SKM-1 treated with dmso at 0.1 percent for 144 hours (cell line): ENCODE results near the gene GAMT.

ENCODE experiments used
- DNase-seq: peaks from one replicate; lab custom pipeline; 2025; ENCODE audit not compliant: unreplicated experiment; lab: John Stamatoyannopoulos, UW

The GAMT gene

DNA sequence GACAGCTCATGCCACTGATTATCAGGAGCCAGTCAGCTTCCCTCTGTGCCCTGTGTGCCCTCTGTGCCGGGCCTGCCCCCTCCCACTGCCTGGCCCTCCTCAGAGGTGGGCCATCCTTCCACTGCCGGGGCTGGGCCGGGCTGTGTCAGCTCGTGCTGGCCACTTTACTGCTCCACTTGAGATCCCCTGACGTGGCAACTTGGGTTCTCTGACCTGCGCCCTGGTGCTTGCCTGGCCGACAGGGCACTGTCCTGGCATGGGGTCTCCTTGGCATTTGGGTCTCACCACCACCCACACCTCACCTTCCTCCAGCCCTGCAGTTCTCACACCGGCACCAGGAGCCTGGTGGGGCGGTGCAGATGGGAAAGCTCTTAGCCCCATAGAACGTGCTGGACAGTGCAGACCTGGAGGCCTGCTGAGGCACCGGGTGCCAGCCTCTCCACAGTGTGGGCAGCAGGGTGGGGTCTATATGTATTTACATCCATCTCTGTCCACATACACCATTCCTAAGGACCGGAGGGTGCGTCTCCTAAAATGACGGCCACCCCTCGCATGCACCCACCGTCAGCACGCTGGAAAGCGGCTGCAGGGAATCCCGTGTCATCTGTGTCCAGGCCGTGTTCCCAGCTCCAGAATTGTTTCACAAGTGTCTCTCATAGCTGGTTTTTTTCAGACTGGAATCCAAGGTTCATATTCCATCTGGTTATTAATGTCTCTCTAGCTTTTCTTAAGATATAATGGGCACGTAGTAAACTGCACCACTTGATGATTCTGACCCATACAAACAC is 17.8 kb upstream of the GAMT start:
- no peak for DNase-seq

DNA sequence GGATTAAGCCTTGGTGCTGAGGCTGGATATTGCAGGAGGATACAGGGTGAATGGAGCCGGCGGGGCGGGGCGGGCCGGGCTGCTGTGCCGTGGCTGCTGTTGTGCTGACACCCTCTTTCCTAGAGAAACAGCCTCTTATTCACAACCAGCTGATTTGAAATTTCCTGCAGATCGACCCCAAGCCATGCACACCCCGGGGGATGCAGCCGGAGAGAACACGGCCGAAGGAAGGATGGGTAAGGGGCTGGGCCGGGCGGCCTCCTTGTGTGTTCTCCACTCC is 17.1 kb upstream of the GAMT start:
- DNase-seq = no peak

DNA sequence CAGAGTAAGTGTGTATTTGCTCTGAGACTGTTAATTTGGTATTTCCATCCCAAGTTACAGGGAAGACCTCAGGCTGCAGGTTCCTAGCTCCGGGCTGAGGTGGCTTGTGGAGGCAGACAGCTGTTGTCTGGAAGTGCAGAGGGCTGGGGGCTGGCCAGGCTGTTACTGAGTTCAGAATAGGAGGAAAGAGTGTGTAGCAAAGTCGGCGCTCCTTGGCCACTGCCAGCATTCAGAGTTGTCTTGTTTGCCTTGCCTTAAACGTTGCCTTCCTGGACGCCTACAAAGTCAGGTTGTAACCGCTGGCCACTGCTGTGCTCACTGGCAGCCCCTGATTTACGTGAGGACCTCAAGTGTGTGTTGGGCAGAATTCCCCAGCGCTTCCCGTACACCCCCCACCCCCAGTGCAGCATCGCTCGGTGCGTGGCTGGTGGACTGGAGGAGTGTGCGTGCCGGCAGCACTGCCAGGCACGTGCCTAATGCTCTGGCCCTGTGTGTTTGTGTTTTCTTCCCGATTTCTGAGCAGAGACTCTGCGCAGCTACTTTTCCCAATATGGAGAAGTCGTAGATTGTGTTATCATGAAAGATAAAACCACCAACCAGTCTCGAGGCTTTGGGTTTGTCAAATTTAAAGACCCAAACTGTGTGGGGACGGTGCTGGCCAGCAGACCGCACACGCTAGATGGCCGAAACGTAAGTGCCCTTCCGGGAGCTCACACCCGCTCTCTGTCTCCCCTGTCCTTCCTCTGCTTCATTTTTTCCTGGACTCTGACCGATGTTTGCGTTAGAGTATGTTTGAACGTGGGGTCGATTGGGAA is 16.5 kb upstream of the GAMT start:
- no peak for DNase-seq

DNA sequence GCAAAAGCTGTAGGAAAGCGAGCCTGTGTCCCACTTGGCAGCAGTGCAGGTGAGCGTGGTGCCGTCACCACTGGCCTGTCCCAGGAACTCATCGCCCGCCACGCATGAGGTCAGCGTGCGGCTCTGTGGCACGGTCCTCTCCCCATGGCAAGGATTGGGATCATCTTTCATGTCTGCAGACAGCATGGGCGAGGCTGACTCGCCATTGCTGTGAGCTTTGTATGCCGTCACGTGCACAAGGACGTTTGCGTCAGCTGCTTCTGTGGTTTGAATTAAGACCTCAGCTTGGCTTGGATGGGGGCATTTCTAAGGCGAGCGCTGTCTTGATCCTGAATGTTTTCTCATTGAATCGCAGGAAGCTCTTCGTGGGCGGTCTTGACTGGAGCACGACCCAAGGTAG is 15.8 kb upstream of the GAMT start:
- no peak for DNase-seq

DNA sequence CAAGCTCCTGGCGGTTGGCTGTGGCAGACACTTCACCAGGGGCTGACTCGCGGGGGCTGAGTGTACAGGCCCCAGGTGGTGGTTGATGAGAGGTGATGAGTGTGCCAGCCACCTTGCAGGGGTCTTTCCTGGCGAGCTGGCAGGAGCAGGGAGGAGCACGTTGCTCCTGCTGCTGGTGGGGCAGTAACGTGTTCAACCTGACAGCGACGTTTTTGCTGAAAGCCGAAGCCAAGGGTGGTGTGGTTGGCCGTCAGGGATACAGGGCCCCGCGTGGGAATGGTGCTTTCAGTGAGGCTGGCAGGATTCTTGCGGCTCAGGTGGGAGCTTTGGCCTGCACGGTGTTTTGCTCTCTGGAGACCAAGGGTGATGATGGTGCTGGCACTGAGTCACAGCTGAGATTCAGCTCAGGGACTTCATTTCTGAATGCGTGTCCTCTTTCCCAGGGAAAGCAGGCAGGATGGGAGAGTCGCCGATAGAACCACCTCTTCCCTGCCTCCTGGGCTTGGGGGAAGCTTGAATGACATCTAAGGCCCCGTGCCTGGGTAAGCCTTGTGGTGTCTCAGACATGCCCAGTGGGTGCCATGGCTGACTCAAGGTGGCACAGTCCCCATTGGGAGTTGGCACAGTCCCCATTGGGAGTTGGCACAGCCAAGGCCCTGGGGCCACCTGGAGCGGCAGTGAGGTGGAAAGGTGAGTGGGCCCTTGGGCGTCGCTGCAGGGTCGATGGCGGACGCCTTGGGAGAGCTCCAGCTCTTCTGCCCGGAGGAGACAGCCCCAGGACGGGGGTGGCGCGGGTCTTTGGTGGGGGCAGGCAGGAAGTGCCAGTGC is 14.9 kb upstream of the GAMT start:
- no peak for DNase-seq

DNA sequence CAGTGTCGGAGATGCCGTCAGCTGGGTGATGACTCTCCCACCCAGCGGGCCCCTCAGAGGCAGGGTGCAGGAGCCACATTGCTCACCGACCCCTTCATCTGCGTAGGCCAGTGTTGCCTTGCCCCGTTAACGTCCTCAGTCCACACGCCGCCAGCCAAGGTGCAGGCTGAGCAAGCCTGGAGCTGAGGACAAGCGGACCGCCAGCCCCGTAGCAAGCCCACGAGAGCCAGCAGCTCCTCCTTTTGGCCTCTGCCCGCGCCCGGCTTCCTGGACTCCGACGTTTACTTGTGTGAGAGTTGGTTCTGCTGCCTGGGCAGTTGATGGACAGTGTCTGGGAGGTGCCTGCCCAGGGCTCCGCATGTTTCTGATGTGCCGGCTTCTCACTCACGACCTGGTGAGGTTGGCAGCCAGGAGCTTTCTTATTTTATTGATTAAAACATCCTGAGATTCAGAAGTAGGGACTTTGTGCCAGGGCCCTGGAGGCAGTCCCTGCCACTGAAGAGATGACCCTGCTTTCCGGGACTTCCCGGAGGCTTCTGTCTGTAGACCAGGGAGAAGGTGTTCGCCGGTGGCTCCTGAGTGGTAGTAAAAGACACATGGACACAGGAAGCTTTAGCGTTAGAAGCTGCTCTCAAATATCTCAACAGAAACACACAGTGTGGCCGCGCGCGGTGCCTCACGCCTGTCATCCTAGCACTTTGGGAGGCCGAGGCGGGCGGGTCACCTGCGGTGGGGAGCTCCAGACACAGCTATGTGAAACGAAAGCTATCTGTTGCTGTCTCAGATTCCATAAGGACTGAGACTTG is 11.9 kb upstream of the GAMT start:
- DNase-seq = no peak

DNA sequence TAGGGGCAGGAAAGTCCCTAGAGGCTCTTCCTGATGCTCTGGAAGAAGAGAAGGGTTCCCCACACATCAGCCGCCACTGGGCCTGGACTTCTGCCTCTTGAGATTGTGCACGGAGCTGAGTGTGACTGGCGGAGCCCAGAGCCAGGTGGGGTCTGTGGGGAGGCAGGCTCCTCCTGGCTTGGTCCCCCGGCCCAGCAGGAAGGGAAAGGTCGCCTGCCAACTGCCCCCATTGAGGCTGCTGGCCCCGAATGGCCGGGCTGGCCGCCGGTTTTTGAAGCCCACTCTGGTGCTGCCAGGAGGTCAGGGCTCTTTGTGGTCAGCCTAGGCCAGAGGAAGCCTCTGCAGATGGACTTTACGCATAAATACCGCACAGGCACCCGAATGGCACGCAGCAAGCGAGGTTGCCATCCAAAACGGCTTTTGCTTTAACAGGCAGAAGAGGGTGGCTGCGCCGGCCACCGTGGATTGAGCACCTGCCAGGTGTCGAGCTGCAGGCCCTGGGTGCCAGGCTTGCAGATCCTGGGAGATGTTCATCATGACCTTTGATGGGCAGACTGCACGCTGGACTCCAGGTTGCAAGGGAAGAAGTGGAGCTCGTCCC is 11.1 kb upstream of the GAMT start:
- no peak for DNase-seq

DNA sequence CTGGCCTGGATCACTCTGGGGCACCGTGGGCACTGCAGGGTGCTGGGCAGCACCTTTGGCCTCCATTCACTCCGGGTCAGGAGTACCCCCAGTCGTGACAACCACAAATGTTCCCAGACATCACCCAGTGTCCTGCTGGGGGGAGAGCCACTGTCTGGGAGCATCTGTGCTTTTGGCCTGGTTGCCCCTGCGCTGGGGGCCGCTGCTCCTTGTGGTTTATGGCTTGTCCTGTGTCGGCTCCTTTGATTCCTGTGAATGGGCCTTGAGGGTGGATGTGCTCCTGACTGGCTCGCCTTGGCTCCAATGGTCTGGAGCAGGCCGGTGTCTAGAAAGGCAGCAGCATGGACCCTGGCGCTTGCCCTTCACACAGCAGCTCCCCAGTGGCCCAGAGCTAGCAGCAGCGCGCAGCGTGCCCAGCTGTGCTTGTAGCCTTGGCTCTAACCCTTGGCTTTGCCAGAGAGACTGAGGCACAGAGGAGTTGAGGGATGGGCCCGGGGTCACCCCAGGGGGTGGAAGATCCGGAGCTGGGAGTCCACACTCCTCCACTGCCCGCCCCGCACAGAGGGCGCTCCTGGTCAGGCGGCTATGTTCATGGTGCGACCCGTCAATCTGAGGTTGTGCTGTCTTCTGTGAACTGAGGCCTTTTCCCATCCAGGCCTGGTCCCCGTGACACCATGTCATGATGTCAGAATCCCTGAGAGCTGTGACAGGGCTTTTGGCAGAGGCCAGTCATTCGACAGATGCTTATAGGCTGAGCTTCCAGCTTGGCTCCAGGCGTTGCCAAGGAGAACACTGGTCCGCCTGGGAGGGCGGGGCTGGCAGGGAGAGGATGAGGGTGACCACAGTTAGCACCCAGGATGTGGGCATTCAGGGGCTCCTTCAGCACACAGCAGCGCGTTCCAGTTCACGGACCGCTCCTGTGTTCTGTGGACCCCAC is 10.2 kb upstream of the GAMT start:
- DNase-seq = no peak

DNA sequence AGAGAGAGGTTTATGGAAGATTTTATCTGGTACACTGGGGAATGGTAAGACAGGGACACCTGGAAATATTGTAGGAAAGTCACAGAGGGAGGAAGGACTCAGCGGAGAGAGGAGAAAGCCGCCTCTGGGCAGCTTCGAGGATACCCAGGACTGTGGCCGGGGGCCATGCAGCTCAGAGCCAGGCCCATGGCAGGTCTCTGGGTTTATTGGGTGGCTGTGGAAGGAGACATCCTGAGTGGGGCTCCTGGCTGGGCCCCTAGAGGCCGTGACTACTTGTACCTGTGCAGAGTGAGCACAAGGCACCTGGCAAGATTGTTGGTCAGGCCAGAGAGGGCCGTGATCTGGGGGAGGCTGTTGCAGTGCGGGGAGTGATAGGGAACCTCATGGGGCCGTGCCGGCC is 9.4 kb upstream of the GAMT start:
- no peak for DNase-seq

DNA sequence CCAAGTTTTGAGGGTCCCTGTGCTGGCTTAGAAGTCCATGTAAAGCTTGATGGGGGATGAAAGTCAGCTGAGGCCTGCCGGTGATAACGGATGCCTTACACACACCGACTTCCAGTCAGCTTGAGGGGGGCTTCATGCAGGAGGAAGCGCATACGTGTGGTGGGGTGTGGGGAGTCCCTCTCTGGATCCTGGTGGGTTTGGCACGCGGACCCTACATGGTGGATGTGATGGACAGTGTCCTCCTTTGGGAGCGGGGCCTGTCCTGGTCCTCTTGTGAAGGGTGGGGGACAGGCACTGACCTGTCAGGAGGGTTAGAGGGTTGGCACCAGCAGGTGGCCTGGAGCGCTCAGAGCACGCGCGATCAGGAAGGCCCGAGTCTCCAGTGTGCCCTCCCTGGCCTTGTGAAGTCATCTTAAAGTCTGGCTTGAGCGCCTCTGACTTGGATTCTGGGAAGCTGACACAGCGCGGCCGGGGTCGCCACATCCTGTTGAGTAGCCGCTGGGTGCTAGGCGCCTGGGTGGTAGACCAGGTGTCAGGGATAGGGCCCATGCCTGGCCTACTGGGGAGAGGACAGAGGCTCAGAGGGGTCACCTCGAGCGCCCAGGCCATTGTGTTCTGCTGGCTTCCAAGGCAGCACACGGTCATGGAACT is 8.9 kb upstream of the GAMT start:
- no peak for DNase-seq

DNA sequence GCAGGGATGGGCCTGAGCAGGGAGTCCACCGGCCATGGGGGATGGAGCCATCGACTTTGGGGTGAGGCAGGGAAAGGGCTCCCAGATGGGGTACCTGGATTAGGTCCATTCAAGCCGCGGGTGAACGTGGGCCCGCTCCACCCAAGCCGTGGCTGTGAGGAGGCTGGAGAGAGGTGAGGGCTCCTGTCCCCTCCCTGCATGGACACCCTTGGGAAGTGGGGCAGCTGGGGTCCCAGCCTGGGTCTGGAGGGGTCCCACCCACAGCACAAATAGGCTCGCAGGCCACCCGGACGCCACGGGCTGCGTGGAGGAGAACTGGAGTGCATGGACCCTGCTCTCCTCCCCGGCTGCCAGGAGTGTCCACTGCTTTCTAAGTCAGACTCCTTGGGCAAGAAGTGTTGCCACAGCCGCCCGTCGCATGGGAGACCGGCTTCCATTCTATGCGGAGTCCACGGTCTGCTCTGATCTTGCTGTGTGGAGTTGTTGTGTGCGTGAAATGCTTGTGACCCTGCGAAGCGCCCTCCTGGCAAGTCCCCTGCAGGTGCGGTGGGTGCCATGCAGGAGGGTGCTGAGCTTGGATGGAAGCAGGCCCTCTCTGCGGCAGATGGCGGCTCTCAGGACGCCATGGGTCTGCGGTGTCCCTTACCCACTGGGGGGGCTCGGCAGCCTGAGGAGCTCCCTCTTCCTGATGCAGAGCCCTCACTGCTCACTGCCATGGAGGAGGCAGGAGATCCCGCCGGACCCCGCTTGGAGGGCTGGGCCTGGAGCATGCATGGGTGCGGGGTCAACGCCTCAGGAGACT is 8.1 kb upstream of the GAMT start:
- no peak for DNase-seq

DNA sequence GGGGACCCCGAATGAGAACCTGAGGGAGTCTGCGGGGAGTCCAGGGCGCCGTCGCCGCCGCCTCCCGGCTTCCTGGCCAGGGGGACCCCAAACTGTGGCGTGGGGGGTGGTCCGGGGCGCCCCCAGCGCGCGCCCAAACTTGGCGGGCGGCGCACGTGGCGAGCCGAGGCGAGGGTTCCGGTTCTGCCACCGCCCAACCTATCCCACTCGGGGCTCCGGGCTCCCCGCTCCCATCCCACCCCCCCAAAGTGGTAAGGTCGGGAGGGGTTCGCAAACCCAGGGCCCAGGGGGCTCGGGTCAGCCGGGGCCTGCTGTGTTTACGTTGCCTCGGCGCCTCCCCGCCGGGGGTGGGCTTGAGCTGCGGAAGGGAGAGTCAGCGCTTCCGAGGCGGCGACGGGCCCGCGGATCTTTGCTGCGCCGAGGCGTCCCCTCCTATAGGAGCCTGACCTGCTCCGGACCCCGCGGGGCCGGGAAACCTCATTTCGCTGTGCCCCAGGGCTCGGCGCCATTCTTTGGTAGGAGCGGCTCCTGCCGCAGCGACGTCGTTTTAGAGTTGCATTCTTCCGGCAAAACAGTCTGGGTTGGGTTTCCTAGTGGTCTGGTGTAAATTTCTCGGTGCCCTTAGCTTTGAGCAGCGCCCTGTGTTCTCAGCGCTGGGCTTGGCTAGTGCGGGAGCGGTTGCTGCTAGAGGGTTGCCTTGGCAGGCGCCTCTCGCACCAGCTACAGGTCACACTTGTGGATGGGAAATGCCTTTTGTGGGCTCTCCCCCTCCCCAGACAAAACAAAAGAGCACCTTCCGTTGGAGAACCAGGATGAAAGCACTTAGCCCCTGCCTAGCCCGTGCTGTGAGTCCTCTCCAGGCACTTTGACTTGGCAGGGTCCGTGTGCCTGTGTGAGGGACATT is 7.2 kb upstream of the GAMT start:
- DNase-seq = no peak

DNA sequence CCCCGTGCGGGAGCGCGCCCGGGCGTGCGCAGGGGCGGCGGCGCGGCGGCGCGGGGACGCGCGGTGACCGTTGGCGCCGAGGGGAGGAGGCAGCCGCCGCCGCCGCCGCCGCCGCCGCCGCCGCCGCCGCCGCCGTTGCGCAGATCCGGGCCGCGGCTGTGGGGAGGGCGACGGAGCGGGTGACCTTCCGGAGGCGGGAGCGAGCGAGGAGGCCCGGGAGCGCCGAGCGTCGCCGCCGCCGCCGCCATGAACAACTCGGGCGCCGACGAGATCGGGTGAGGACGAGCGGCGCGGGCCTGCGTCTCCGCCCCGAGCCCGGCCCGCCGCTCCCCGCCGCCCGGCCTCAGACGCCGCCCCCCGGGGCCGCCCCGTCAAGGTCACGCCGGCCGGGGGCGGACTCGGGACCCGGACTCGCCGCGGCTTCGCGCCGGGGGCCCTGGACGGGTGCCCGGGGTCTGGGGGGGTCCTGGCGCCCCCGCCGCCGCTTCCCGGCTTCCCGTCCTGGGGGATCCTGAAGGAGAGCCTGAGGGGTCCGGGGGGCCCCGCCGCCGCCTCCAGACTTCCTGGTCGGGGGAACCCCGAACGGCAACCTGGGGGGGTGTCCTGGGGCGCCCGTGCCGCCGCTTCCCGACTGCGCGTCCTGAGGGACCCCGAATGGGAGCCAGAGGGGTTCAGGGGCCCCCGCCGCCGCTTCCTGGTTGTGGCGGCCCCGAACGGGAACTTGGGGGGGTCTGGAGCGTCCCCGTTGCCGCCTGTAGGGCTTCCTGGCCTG is 6.4 kb upstream of the GAMT start, which contains the start of gene DAZAP1:
DAZAP1 (plus strand) TSS at position 59 of the 772 bp plus-strand sequence; CDS start at position 247, 188 bp downstream.
- DNase-seq = no peak

DNA sequence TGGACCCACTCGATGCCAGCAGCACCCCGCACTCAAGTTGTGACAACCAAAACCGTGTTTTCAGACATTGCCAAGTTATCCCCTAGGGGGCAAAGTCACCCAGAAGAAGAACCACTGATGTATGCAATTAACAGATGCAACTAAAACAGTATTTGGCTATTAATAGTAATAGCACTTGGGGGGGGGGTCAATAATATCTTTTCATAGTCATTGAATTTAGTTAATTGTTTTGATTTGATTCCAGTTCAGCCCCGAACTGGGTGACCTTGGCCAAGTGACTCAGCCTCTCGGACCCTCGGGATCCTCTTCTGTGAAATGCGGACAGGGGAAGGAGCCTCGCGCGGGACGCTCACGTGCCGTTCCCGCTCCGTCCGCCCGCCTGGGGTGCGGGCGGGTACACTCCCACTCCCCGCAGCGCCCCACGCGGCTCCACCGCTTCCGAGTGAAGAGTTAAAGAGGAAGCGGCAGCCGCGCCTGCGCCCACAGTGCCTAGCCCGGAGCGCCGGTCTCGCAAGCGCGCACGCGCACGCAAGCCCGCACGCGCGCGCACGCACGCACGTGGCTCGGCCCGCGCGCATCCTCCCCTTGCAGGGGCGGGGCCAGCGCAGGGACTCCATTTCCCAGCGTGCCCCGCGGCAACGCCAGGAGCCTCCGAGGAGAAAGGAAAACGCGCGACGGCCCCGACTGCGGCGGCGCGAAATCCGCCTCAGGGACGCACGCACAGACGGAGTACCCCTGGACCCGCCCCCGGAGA is 5.6 kb upstream of the GAMT start:
- DNase-seq = peak; percentile 94

DNA sequence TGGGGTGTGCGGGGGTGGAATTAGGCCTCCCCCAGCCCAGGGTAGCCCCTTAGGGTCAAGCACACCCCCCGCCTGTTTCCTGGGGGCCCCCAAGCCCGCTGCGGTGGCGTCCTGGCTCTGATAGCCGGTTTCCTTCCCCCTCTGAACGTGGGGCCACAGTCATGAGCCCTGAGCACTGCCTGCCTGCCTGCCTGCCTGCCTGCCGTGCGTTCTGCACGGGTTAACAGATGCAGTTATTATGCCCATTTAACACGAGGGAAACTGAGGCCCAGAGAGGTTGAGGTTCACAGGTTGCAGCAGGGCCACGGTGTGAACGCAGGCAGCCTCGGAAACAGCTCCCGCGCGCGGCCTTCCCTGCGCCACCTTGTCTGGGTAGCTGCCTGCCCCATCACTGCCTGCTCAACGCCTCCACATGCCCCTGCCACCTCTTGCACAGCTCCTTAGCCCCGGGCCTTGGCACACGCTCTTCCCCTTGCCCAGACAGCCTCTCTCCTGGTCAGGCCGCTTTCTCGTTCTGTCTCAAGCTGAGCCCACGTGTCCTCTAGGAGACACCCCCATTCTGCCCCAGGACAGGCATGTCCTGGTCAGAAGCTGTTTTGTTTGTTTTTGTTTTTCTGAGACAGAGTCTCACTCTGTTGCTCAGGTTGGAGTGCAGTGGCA is 1.2 kb upstream of the GAMT start:
- no peak for DNase-seq
